Stimulated activated CD8-positive, alpha-beta memory T cell treated with anti-CD3 and anti-CD28 coated beads, Interleukin-7, amount 100 ng/mL, for 1 hour (primary cell): Measurements from ENCODE around the gene FAM200B.
"Not testable (repeated sequence)": the region's sequence is repeated elsewhere in the genome, so short reads cannot be mapped to it uniquely, and the experiment has no call there.

Experiments used
- DNase-seq, 2 donors: peaks; one replicate each; pipeline ENCODE4 v3.0.0-alpha.2; 2020; ENCODE audit warnings: low read depth in 2 of 2

FAM200B gene

GRCh38 chr4:15695729-15696128, 14.1 kb downstream of the FAM200B start:
- DNase-seq, result no peak

- no peak for DNase-seq
Observed at GRCh38 chr4:15696866-15697265, 15.2 kb downstream of the FAM200B start.

GRCh38 chr4:15702941-15703403, 21.3 kb downstream of the FAM200B start, which contains the start of gene BST1:
Gene BST1, plus strand, starts transcription at chr4:15703065. Its CDS starts 80 bp downstream, at chr4:15703145.
- DNase-seq, result peak; percentile 10 to 15

GRCh38 chr4:15703439-15703838, 21.8 kb downstream of the FAM200B start:
- DNase-seq, result no peak

GRCh38 chr4:15704129-15704528, 22.5 kb downstream of the FAM200B start:
- DNase-seq, result no peak

GRCh38 chr4:15706646-15707362, 25.2 kb downstream of the FAM200B start:
- DNase-seq, result no peak

- DNase-seq, result no peak
Observed at GRCh38 chr4:15707363-15707715, 25.7 kb downstream of the FAM200B start.

- DNase-seq, result no peak
Observed at GRCh38 chr4:15711762-15712161, 30.1 kb downstream of the FAM200B start.

- DNase-seq, result no peak
Observed at GRCh38 chr4:15712214-15712613, 30.6 kb downstream of the FAM200B start.

GRCh38 chr4:15714141-15714540, 32.5 kb downstream of the FAM200B start:
- DNase-seq, result no peak

- no peak for DNase-seq
Observed at GRCh38 chr4:15714646-15715435, 33.2 kb downstream of the FAM200B start.

- DNase-seq, result no peak
Observed at GRCh38 chr4:15716115-15716514, 34.5 kb downstream of the FAM200B start.

GRCh38 chr4:15717086-15717485, 35.5 kb downstream of the FAM200B start:
- DNase-seq, result no peak

- no peak for DNase-seq
Observed at GRCh38 chr4:15717657-15718416, 36.2 kb downstream of the FAM200B start.

GRCh38 chr4:15718465-15718864, 36.8 kb downstream of the FAM200B start:
- DNase-seq, result no peak

- no peak for DNase-seq
Observed at GRCh38 chr4:15718959-15719358, 37.3 kb downstream of the FAM200B start.

- DNase-seq, result no peak
Observed at GRCh38 chr4:15719506-15719905, 37.9 kb downstream of the FAM200B start.

GRCh38 chr4:15720851-15721250, 39.2 kb downstream of the FAM200B start:
- no peak for DNase-seq

- DNase-seq, result no peak
Observed at GRCh38 chr4:15725608-15726007, 44.0 kb downstream of the FAM200B start.

GRCh38 chr4:15729910-15730533, 48.4 kb downstream of the FAM200B start:
- peak in 1 of 2 donors; percentile 2 for DNase-seq

- not testable (repeated sequence) for DNase-seq
Observed at GRCh38 chr4:15733061-15733460, 51.4 kb downstream of the FAM200B start.

GRCh38 chr4:15735536-15735935, 53.9 kb downstream of the FAM200B start:
- DNase-seq, result no peak
